ENCODE data around the gene PARM1.

Gene PARM1

DNA sequence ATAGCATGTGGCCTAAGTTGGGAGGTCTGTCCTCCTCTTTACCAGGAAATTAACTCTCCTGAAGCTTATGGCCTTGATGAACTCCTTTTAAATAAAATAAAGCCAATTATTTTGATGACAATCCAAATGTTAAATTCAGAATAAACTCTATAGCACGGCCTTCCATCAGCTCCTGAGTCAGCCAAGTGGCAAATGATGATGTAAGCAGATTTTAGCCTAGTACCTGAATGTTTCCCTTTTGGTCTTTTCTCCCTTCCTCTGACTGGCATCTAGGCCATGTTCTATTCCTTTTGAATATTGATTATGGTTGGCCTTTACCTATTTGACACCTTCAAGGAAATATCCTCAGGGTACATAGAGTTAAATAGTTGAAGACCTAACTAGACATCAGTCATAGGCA, 76.2 kb downstream of the PARM1 start:
- H3K27me3 ChIP-seq (ENCODE audit: control insufficient read depth, insufficient read depth, low read length), result no peaks in the 10 kb centered on the region
- TF ChIP-seq, protein P1, sequence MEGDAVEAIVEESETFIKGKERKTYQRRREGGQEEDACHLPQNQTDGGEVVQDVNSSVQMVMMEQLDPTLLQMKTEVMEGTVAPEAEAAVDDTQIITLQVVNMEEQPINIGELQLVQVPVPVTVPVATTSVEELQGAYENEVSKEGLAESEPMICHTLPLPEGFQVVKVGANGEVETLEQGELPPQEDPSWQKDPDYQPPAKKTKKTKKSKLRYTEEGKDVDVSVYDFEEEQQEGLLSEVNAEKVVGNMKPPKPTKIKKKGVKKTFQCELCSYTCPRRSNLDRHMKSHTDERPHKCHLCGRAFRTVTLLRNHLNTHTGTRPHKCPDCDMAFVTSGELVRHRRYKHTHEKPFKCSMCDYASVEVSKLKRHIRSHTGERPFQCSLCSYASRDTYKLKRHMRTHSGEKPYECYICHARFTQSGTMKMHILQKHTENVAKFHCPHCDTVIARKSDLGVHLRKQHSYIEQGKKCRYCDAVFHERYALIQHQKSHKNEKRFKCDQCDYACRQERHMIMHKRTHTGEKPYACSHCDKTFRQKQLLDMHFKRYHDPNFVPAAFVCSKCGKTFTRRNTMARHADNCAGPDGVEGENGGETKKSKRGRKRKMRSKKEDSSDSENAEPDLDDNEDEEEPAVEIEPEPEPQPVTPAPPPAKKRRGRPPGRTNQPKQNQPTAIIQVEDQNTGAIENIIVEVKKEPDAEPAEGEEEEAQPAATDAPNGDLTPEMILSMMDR (IDR thresholded peaks at IDR 0.05), result no peak
- no peak overlapping the region for H3K27ac ChIP-seq

DNA sequence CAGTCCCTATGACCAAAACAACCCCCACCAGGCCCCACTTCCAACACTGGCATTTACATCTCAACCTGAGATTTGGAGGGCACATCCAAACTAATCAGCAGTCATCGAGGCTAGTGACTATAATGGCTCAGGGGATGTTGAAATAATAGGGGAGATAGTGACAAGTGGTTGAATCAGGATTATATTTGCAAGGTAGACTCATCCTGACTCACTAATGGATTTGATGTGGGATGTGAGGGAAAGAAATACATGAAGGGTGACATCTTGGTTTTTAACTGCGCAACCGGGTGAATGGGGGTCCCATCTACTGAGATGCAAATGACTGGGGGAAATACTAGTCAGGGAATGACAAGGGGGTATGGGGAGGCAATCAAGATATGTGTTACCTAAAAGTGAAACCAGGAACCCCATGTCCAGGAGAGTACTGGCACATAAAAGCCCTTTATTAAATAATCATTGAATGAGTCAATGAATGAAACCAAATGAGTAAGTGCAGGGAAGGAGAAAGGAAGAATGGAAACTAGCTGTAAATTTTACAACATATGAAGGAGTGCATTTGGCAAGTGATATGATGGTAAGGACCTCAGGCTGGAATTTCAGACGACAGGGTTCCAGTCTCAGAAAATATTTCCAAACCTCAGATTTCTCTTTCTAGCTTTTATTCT, 78.3 kb downstream of the PARM1 start:
- Histone ChIP-seq H2AFZ (no peak overlapping the region), H3K9me3 (ENCODE audit: control insufficient read depth, low read length) (no peaks in the 10 kb centered on the region), H3K4me3 (ENCODE audit: low read depth, low read length) (no peak overlapping the region), H3K4me2 (ENCODE audit: low read length) (no peak overlapping the region), H3K36me3 (ENCODE audit: control insufficient read depth, insufficient read depth, low read length) (no peaks in the 10 kb centered on the region), H3K4me1 (no peaks in the 10 kb centered on the region), H3K9ac (no peak overlapping the region), H3K79me2 (no peaks in the 10 kb centered on the region), H3K27ac (no peak overlapping the region), H3K27me3 (ENCODE audit: control insufficient read depth, insufficient read depth, low read length) (no peaks in the 10 kb centered on the region)
- TF ChIP-seq, protein P1 (IDR thresholded peaks at IDR 0.05), result no peak

More for the DNA sequence above, 76.2 kb downstream of the PARM1 start:
- Histone ChIP-seq H3K79me2 (no peaks in the 10 kb centered on the region), H3K36me3 (ENCODE audit: control insufficient read depth, insufficient read depth, low read length) (no peaks in the 10 kb centered on the region), H3K4me3 (ENCODE audit: low read depth, low read length) (no peak overlapping the region), H2AFZ (no peak overlapping the region), H3K9ac (no peak overlapping the region), H3K4me1 (no peaks in the 10 kb centered on the region), H3K4me2 (ENCODE audit: low read length) (no peak overlapping the region), H3K9me3 (ENCODE audit: control insufficient read depth, low read length) (no peaks in the 10 kb centered on the region)

- H3K36me3 ChIP-seq (ENCODE audit: control insufficient read depth, insufficient read depth, low read length), result no peaks in the 10 kb centered on the region
- H3K4me1 ChIP-seq, result no peaks in the 10 kb centered on the region
- H2AFZ ChIP-seq, result no peak overlapping the region
- H3K27ac ChIP-seq, result no peak overlapping the region
- H3K9me3 ChIP-seq (ENCODE audit: control insufficient read depth, low read length), result no peaks in the 10 kb centered on the region
- H3K4me3 ChIP-seq (ENCODE audit: low read depth, low read length), result no peak overlapping the region
- H3K9ac ChIP-seq, result no peak overlapping the region
- no peaks in the 10 kb centered on the region for H3K27me3 ChIP-seq (ENCODE audit: control insufficient read depth, insufficient read depth, low read length)
- H3K4me2 ChIP-seq (ENCODE audit: low read length), result peak overlapping the region; percentile 28
- TF ChIP-seq, protein P1 (IDR thresholded peaks at IDR 0.05), result no peak
- no peaks in the 10 kb centered on the region for H3K79me2 ChIP-seq
Measured at GRCh38 chr4:75015627-75016026, 82.7 kb downstream of the PARM1 start.

GRCh38 chr4:75016472-75016871, 83.6 kb downstream of the PARM1 start:
- Histone ChIP-seq H3K27ac (no peak overlapping the region), H3K27me3 (ENCODE audit: control insufficient read depth, insufficient read depth, low read length) (no peaks in the 10 kb centered on the region), H3K79me2 (no peaks in the 10 kb centered on the region), H3K9ac (no peak overlapping the region), H3K36me3 (ENCODE audit: control insufficient read depth, insufficient read depth, low read length) (no peaks in the 10 kb centered on the region), H3K4me1 (no peaks in the 10 kb centered on the region), H3K9me3 (ENCODE audit: control insufficient read depth, low read length) (no peaks in the 10 kb centered on the region), H3K4me2 (ENCODE audit: low read length) (no peak overlapping the region), H2AFZ (no peak overlapping the region), H3K4me3 (ENCODE audit: low read depth, low read length) (no peak overlapping the region)
- TF ChIP-seq, protein P1 (IDR thresholded peaks at IDR 0.05), result no peak

Measured in parathyroid adenoma (tissue), 2 donors.